Hematopoietic multipotent progenitor cell (in vitro differentiated cells): ENCODE results near the gene ABCC1. TPM values are rescaled to one million over a fixed set of nuclear protein-coding genes. Genes with fewer than 3 reads are reported as not detected.
"Not testable (repeated sequence)": the region's sequence is repeated elsewhere in the genome, so short reads cannot be mapped to it uniquely, and the experiment has no call there.

Experiments used
- DNase-seq, 3 donors: peaks; one replicate each; pipeline ENCODE4 v3.0.0-alpha.2; 2011 to 2015; ENCODE audit warnings: low read depth in 2 of 3, low spot score in 2 of 3
- total RNA-seq: library from RNA; depleted of rRNA; stranded (reverse); fragments of >200 nt; gene quantifications from one replicate; pipeline ENCODE4 v1.2.3, GENCODE V29; 2012

The ABCC1 gene
- total RNA-seq, 1 donor: 168 TPM

- peak in 2 of 3 donors; percentile 25 to 52 for DNase-seq
Measured at GRCh38 chr16:15942931-15943690, 6.3 kb upstream of the ABCC1 start.

GRCh38 chr16:15946257-15947044 is 3.0 kb upstream of the ABCC1 start:
- no peak for DNase-seq

GRCh38 chr16:15947983-15948509 is 1.4 kb upstream of the ABCC1 start:
- no peak for DNase-seq

GRCh38 chr16:15948532-15949209 is 745 bp upstream of the ABCC1 start:
- no peak for DNase-seq

GRCh38 chr16:15950161-15950854 is 892 bp downstream of the ABCC1 start:
- peak in 2 of 3 donors; percentile 25 to 59 for DNase-seq

GRCh38 chr16:15950869-15951268 is 1.5 kb downstream of the ABCC1 start:
- DNase-seq: no peak

GRCh38 chr16:15951852-15952251 is 2.4 kb downstream of the ABCC1 start:
- no peak for DNase-seq

GRCh38 chr16:15952265-15952711 is 2.9 kb downstream of the ABCC1 start:
- peak in 2 of 3 donors; percentile 40 to 62 for DNase-seq

- DNase-seq: no peak
Measured at GRCh38 chr16:15953477-15953876, 4.1 kb downstream of the ABCC1 start.

GRCh38 chr16:15953929-15954813 is 4.8 kb downstream of the ABCC1 start:
- DNase-seq: no peak

- DNase-seq: no peak
Measured at GRCh38 chr16:15954814-15955151, 5.4 kb downstream of the ABCC1 start.

GRCh38 chr16:15955425-15955824 is 6.0 kb downstream of the ABCC1 start:
- DNase-seq: no peak

- DNase-seq: not testable (repeated sequence)
Measured at GRCh38 chr16:15956106-15956505, 6.7 kb downstream of the ABCC1 start.

- no peak for DNase-seq
Measured at GRCh38 chr16:15958703-15959348, 9.4 kb downstream of the ABCC1 start.

- no peak for DNase-seq
Measured at GRCh38 chr16:15960124-15960971, 10.9 kb downstream of the ABCC1 start.

- peak; percentile 66 to 93 (median 83) for DNase-seq
Measured at GRCh38 chr16:15961060-15961511, 11.7 kb downstream of the ABCC1 start.

GRCh38 chr16:15961571-15962090 is 12.2 kb downstream of the ABCC1 start:
- DNase-seq: peak in 1 of 3 donors; percentile 52
